ENCODE data around the gene BIN2.

- TF ChIP-seq, protein P1, sequence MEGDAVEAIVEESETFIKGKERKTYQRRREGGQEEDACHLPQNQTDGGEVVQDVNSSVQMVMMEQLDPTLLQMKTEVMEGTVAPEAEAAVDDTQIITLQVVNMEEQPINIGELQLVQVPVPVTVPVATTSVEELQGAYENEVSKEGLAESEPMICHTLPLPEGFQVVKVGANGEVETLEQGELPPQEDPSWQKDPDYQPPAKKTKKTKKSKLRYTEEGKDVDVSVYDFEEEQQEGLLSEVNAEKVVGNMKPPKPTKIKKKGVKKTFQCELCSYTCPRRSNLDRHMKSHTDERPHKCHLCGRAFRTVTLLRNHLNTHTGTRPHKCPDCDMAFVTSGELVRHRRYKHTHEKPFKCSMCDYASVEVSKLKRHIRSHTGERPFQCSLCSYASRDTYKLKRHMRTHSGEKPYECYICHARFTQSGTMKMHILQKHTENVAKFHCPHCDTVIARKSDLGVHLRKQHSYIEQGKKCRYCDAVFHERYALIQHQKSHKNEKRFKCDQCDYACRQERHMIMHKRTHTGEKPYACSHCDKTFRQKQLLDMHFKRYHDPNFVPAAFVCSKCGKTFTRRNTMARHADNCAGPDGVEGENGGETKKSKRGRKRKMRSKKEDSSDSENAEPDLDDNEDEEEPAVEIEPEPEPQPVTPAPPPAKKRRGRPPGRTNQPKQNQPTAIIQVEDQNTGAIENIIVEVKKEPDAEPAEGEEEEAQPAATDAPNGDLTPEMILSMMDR (IDR thresholded peaks at IDR 0.05), result no peak
- no peak for TF ChIP-seq POLR2A (IDR thresholded peaks at IDR 0.05)
Observed at GRCh38 chr12:51323317-51323960, 535 bp downstream of the BIN2 start.

Data from stomach (tissue), 4 donors.